A673 (cell line): ENCODE measurements around the gene SMTN. TPM values are rescaled to one million over a fixed set of nuclear protein-coding genes. Genes with fewer than 3 reads are reported as not detected.

Experiments
- BruUV-seq: library from RNA; stranded (reverse); fragments of 400-500 nt; replicated peaks from 2 replicates; lab custom pipeline; 2021; lab: Mats Ljungman, UMichigan
- CTCF ChIA-PET: fragments of 300-600 bp; sonication (Branson Sonifier 250); formaldehyde crosslinking; loops from one replicate; lab custom pipeline; 2022; ENCODE audit warnings: antibody characterized with exemption; lab: Charles Lee
- POLR2A ChIA-PET: fragments of 300-600 bp; sonication (Branson Sonifier 250); formaldehyde crosslinking; loops from one replicate; lab custom pipeline; 2022; ENCODE audit warnings: antibody characterized with exemption; ENCODE audit not compliant: low non-redundant PET; lab: Charles Lee
- DNase-seq: peaks from one replicate; pipeline ENCODE4 v3.0.0-alpha.2; 2015; ENCODE audit warnings: low spot score
- H3K27ac ChIP-seq: fragments of 200-600 bp; sonication (generic); 2 replicates; pipeline ENCODE4 v1.5.1; 2016; ENCODE audit warnings: mixed run types, low read depth, mild to moderate bottlenecking, mixed read lengths, antibody characterized with exemption, low read length; ENCODE audit not compliant: poor library complexity, severe bottlenecking
- H3K27me3 ChIP-seq: fragments of 200-600 bp; sonication (generic); replicated peaks from 2 replicates; pipeline ENCODE4 v1.6.1; 2017; ENCODE audit warnings: mixed run types, low read depth, mild to moderate bottlenecking, mixed read lengths, antibody characterized with exemption, low read length; ENCODE audit not compliant: insufficient read depth, poor library complexity
- H3K36me3 ChIP-seq: fragments of 200-600 bp; sonication (generic); 2 replicates; pipeline ENCODE4 v1.6.1; 2016; ENCODE audit warnings: mixed run types, mild to moderate bottlenecking, mixed read lengths, antibody characterized with exemption, low read length; ENCODE audit not compliant: insufficient read depth, poor library complexity, severe bottlenecking
- H3K4me1 ChIP-seq: fragments of 200-600 bp; sonication (generic); 2 replicates; pipeline ENCODE4 v1.6.1; 2017; ENCODE audit warnings: mixed run types, mild to moderate bottlenecking, mixed read lengths, antibody characterized with exemption, low read length; ENCODE audit not compliant: insufficient read depth, poor library complexity, severe bottlenecking
- H3K4me3 ChIP-seq: fragments of 200-600 bp; sonication (generic); 2 replicates; pipeline ENCODE4 v1.5.1; 2016; ENCODE audit warnings: low read depth, mixed run types, mild to moderate bottlenecking, mixed read lengths, low read length; ENCODE audit not compliant: poor library complexity, severe bottlenecking
- H3K9me3 ChIP-seq: fragments of 200-600 bp; sonication (generic); 2 replicates; pipeline ENCODE4 v1.6.1; 2016; ENCODE audit warnings: mixed run types, low read depth, mild to moderate bottlenecking, mixed read lengths, antibody characterized with exemption, low read length; ENCODE audit not compliant: poor library complexity, severe bottlenecking
- EZH2 ChIP-seq: fragments of 200-600 bp; sonication (generic); IDR thresholded peaks from 2 replicates; pipeline ENCODE4 v1.6.1; 2017; ENCODE audit warnings: borderline replicate concordance, low read depth, mild to moderate bottlenecking, mixed read lengths, antibody characterized with exemption, low read length; ENCODE audit not compliant: poor library complexity, severe bottlenecking
- intact Hi-C: fragments of 100-400 bp; cut with micrococcal nuclease; formaldehyde crosslinking; loops from one replicate; pipeline ENCODE4 v1.10.0; 2022; ENCODE audit not compliant: unreplicated experiment
- total RNA-seq: library from RNA; stranded (reverse); gene quantifications from 2 replicates; pipeline ENCODE4 v1.2.3, GENCODE V29; 2021
- TF ChIP-seq, protein P1 (sequence below): fragments of 300-800, 200-600 bp; sonication (generic); conservative IDR thresholded peaks from 2 replicates; pipeline ENCODE4 v1.5.1; 2017; ENCODE audit warnings: low read depth, mild to moderate bottlenecking, antibody characterized with exemption, low read length, moderate library complexity, mixed read lengths

SMTN gene
- total RNA-seq, 1 experiment from 2014 or later = 40.0 TPM

DNA sequence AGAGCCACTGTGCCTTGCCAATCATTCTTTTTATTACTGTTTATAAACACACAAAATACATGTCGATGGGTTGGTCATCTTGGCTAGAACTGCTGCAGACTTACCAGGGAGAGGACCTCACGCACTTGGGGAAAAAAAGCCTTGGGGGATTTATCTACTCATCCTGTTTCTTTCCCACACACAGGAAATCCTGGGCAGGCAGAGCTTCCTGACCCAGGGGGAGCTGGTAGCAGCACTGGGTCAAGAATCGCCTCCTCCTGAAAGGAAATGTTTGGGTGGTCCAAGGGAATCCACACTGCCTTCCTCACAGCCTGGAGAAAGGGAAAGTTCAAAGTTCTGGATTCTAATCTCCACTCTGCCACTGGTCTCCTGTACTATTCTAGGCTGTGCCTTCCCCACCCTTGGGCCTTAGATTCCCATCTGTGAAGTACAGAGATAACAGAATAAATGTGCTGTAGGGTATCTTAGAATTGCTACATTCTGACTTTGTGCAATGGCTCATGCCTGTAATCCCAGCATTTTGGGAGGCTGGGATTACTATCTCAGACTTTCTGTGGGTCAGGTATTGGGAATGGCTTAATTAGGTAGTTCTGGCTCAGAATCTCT lies 31.2 kb upstream of the SMTN start:
- Histone ChIP-seq H3K9me3 (no peaks in the 10 kb centered on the region), H3K36me3 (no peaks in the 10 kb centered on the region), H3K4me1 (peaks cover under 1% of the 10 kb centered on the region), H3K27me3 (no peaks in the 10 kb centered on the region), H3K27ac (no peak overlapping the region), H3K4me3 (no peak overlapping the region)
- ChIA-PET CTCF (no interaction called here), POLR2A (no interaction called here)
- DNase-seq = no peak
- intact Hi-C loops = no loop called here
- no peak for TF ChIP-seq EZH2
- TF ChIP-seq, protein P1, sequence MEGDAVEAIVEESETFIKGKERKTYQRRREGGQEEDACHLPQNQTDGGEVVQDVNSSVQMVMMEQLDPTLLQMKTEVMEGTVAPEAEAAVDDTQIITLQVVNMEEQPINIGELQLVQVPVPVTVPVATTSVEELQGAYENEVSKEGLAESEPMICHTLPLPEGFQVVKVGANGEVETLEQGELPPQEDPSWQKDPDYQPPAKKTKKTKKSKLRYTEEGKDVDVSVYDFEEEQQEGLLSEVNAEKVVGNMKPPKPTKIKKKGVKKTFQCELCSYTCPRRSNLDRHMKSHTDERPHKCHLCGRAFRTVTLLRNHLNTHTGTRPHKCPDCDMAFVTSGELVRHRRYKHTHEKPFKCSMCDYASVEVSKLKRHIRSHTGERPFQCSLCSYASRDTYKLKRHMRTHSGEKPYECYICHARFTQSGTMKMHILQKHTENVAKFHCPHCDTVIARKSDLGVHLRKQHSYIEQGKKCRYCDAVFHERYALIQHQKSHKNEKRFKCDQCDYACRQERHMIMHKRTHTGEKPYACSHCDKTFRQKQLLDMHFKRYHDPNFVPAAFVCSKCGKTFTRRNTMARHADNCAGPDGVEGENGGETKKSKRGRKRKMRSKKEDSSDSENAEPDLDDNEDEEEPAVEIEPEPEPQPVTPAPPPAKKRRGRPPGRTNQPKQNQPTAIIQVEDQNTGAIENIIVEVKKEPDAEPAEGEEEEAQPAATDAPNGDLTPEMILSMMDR = no peak
- no TSS peak for BruUV-seq

DNA sequence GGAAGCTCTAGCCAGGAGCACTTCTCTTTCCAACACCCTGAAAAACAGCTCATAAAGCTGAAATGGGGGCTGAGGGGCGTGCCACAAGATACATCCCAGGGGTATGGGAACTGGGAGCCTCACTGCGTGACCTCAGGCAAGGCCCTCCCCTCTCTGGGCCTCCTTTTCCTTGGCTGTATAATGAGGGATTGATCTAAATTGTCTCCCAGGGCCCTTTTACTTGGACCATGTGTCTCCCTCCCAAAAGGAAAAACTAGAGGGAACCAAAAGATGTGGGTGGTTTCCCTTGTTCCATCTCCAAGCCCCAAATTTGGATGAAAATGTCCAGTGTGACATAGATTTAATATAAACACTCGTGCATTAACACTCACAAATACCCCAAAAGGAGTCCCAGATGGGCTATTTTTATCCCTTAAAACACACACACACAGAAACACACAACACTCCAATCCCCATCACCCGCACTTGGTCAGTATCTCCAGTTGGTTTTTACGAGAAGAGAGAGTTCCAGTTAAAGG lies 25.9 kb upstream of the SMTN start:
- no peak for TF ChIP-seq EZH2
- TF ChIP-seq, protein P1 = no peak
- POLR2A ChIA-PET = no interaction called here
- Histone ChIP-seq H3K27me3 (no peaks in the 10 kb centered on the region), H3K9me3 (no peaks in the 10 kb centered on the region), H3K27ac (no peak overlapping the region), H3K4me1 (peaks cover 9% of the 10 kb centered on the region), H3K36me3 (no peaks in the 10 kb centered on the region), H3K4me3 (no peak overlapping the region)
- no TSS peak for BruUV-seq
- CTCF ChIA-PET = interaction anchor here (0.5 kb wide), 1 partner anchor 27 kb away, joined by 4 read pairs; no protein-coding TSS in a partner anchor
- intact Hi-C loops = no loop called here
- DNase-seq = no peak

DNA sequence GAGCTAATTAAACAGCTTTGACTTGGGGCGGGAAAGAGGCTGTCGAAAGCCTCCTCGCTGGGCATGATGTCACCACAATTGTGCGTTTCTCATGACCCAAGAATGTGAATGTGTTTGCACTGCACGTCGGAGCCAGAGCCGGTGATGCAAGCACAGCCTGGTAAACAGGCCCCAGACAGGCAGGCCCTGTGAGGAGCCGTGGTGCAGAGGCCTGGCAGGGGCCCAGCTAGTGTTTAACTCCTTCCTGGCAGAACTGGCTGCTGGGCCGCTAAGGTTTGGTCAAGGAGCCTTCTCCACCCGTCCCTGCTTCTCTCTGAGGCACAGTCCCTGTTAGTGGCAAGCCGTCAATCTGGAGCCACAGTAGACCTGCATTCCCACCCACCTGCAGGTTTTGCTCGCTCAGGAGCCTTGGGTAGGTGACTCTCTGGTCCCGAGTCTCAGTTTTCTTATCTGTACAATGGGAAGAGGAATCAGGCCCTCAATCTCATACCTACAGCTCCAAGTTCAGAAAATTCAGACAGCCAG lies 25.4 kb upstream of the SMTN start:
- H3K27ac ChIP-seq = no peak overlapping the region
- POLR2A ChIA-PET = no interaction called here
- DNase-seq = peak; percentile 75
- no peak for TF ChIP-seq EZH2
- TF ChIP-seq, protein P1 = no peak
- no peaks in the 10 kb centered on the region for H3K27me3 ChIP-seq
- no peaks in the 10 kb centered on the region for H3K36me3 ChIP-seq
- H3K4me1 ChIP-seq = peaks cover 9% of the 10 kb centered on the region
- intact Hi-C loops = no loop called here
- H3K9me3 ChIP-seq = no peaks in the 10 kb centered on the region
- BruUV-seq = no TSS peak
- no peak overlapping the region for H3K4me3 ChIP-seq
- CTCF ChIA-PET = interaction anchor here (0.5 kb wide), 1 partner anchor 27 kb away, joined by 4 read pairs; no protein-coding TSS in a partner anchor
